ENCODE results near the gene PXDN.
"Not testable (repeated sequence)": the region's sequence is repeated elsewhere in the genome, so short reads cannot be mapped to it uniquely, and the experiment has no call there.

PXDN gene

DNA sequence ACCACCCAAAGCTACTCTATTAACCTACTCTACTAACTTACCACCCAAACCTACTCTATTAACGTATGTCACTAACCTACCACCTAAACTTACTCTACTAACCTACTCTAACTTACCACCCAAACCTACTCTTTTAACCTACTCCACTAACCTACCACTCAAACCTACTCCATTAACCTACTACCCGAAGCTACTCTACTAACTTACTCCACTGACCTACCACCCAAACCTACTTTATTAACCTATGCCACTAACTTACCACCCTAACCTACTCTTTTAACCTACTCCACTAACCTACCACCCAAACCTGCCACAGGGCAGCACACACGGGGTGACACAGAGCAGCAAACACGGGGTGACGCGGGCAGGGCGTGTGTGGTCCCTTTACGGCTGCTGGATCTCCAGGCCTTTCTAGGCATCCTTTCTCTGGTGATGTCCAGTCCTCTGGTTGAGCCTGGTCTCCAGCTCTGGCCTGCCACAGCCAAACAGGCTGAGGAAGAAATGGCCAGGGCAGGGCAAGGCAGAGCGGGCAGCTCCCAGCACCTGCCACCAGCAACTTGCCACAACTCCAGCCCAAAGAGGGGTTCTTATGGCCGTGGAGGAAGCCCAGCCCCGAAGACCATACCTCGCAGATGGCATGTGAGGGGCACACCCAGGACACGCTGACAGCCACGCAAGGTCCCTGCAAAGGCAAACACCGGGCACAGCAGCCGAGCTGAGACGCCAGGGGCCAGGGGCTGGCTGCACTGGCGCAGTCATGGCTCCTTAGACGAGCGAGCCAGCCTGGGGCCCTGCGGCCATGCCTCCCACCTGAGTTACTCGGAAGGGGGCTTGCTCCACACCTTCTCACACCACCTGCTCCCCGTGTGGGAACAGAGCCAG is 25.7 kb downstream of the PXDN start:
- no peak for DNase-seq

DNA sequence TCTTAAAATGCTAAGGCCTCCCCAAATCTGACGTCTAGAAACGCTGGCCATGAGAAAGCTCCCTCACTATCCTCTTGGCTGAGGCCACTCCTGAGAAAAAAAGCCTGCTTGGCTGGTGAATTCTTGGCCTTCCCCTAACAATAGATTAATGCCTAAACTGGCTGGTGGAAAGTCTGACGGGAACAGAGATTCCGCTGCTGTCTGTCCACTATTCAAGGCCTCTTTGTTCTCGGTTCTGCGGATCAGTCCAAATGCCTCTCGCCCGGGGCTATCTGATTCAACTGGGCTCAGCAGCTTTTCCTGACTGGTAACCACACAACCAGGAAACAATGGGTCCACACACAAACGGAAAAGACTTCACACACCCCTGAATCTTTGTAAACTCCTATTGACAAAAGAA is 27.2 kb downstream of the PXDN start:
- no peak for DNase-seq

DNA sequence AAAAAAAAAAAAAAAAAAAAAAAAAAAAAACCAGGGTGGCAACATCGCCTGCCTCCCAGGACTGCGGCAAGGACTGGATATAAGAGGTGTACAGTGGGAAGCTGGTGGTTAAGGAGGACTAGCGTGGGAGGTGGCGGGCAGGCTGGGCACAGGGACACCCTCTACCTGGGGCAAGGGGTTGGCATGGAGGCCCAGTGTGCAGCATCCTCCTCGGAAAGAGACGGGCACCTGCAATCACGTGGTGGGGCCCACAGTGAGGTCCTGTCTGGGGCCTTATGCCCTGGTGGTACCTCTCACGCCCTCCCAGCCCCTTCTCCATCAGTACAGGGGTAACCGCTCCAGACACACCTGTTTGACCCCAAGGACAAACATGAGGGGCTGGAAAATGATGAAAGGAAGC is 27.9 kb downstream of the PXDN start:
- no peak for DNase-seq

DNA sequence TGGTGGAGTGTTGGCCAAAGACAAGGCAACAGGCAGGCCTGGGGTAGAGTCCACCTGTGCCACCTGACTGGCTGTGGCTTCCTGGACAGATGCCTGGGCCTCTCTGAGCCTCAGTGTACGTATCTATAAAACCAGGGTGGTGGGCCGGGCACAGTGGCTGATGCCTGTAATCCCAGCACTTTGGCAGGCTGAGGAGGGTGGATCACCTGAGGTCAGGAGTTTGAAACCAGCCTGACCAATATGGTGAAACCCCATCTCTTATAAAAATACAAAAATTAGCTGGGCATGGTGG is 28.4 kb downstream of the PXDN start:
- DNase-seq, result not testable (repeated sequence)

DNA sequence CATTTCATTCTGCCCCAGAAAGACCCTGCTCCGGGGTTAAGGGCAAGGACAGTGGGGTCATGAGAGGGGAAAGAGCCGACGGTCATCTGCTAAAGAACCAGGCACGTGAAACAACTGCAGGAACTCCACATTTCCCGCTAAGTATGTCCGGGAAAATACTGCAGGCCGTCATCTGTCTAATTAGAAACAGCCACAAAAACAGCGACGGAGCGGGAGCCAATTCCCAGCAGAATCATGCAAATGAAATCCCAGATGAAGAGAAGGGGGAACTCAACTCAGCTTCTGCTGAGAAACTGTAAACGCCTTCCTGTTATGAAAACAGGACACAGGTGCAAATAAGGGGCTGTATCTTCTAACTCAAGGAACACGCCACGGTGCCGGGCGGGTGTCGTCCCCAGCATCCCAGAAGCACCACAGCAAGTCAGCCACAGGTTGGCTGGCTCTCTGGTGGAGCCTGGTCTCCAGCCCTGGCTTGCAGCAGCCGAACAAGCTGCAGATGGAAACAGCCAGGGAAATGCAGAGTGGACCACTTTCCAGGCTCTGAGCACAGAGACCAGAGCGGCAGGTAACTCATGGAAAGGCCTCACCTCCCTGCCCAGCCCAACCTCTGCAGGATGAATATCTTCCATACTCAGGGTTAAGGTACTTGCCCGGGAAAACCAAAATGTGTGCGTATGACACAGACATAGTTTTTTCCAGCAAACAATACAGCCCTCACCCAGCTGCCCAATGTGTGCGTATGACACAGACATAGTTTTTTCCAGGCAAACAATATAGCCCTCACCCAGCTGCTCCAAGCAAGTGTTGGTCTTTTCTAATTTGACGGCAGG is 28.9 kb downstream of the PXDN start:
- DNase-seq, result no peak

DNA sequence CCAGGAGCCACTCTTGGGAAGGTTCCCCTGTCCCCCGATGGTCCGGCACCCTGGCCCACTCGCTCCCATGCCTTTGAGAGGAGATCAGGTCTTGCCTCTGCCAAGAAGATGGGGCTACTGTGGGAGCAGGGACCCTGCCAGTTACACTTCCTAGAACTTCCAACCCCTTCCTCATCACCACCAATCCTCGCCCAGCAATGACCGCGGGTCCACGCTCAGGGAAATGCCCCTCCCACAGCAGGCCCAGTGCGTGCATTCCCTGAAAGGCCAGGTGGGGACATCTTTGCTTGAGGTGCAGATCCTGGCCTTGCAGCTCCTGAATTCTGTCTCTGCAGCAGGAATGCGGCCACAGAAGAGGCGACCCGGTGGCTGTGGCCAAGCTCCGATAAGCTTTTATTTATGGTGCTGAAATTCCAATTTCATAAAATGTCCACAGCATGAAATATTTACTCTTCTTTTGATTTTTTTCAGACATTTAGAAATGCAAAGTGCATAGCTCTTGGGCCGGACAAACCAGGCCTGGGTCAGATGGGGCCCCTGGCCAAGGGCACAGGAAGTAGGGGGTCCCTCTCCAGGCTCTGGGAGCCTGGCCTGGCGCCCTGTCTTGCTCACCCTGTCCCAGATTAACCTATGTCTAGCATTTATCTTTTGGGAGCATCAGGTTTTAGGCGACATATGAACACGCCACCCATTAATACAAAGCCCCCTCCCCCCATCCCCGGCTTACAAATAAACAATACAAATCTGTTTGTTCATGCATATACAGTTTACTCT is 29.8 kb downstream of the PXDN start:
- DNase-seq, result no peak

DNA sequence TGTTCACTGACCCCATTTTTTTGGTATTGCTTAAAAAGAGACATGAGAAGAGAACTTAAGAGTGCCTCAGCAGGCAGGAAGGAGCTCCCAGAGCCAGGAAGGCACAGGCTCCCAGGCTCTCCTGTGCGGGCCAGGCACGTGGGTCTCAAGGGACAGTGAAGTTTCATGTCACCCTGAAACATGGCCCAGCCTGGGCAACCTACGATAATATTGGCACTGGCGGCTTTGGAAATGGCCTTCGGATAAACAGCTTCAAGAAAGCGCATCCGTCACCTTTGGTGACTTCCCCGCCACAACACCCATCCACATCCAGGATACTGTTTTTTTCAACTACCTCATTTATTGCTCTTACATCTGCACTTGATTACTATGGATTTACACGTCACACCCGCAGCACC is 30.5 kb downstream of the PXDN start:
- DNase-seq, result no peak

DNA sequence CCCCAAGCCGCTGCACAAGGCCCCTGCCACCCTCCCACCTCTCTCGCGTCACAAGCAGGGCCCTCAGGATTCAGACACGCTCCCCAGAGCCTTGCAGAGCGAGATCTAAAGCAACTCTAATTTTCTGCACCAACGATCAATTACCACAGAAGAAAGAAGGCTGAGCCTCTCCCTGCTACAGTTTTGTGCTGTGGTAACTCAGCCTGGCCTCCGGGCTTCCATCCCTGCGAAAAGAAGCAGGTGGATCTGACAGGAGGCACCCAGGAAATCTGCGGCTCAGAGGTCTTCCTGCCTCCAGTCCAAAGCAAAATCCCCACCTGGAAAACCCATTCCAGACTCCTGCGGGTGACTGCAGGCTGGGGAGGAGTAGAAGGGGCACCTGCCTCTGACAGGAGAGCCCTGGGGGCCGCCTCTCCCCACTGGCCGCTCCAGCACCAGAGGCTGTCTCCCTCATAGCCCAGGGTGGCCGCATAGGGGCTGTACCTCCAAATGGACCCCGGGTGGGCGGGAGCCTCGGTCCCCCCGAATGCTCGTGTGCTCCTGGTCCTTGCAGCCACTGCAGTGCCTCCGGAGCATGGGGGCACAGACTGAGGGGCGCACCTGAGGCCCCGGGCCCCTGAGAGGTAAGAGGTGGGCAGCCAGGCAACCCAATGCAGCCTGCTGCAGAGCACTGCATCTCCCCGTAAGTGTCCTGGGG is 31.0 kb downstream of the PXDN start:
- DNase-seq, result no peak

DNA sequence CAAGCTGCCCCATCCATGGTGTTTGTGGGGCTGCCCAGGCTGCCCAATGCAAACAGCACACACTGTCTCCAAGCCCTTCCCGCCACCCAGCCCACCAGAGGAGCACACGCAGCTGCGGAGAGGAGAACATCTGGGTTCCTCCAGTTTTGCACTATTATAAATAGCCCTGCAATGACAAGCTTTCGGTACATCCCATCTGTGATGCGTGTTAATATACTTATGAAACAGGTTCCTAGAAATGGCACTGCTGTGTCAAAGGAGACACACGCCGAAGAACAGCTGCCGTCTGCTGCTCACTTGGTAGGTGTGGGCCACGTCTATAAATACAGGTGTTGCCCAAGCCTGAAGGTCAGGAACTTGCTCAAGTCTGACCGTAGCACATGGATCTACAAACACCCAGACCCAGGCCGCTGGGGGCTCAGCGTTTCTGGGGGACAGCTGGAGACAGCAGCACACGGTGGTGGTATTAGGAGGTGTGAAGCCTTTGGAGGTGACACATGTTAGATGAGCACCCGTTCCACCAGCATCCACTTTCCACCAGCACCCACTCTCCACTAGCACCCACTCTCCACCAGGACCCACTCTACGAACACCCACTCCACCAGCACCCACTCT is 34.3 kb downstream of the PXDN start:
- no peak for DNase-seq

DNA sequence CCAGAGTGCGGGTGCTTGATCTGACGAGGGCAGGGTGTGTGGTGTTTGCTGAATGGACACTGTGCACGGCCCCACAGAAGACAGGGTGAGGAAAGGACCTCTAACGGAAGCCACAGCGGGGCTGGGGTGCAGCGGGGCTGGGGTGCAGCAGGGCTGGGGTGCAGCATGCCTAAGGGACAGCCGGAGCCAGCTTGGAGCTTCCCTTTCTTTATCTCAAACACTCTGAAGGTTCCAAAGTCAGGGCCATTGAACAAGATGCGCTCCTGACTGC is 35.0 kb downstream of the PXDN start:
- DNase-seq, result no peak

DNA sequence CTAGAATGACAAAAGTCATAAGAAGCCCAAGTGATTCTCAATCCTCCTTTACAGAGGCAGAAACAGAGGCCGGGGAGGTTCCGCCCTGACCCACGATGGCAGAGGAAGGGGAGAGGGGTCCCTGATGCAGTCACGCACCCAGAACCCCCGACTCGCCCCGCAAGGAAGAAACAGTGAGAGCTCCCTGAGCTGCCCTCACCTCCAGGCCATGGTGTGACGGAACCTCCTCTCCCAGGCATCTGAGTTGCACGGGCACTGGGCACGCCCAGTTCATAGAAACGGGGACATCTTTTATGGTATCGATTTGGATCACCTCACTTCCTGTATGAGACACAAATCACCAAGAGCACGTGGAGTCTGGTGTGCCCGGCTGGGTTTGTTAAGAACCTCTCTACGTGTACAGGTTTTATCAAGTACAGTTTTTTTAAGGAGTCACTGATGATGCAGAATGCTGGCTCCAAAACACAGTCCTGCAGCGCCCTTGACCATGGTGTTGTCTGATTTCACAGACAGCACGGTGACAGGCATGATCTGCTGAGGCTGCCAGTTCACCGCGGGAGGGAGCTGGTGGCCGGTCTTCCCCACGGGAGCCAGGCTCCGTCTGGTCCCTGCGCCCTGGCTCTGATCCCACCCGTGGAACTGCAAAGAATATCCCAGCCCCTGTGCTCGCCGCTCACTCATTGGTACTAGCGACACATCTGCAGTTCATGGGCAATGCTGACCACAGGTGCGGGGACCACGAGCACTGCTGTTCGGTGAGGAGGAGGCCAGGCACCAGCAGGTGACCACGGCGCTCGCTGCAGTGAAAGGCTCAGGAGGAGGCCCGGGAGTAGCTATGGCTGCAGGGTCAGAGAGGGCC is 35.6 kb downstream of the PXDN start:
- DNase-seq, result no peak

DNA sequence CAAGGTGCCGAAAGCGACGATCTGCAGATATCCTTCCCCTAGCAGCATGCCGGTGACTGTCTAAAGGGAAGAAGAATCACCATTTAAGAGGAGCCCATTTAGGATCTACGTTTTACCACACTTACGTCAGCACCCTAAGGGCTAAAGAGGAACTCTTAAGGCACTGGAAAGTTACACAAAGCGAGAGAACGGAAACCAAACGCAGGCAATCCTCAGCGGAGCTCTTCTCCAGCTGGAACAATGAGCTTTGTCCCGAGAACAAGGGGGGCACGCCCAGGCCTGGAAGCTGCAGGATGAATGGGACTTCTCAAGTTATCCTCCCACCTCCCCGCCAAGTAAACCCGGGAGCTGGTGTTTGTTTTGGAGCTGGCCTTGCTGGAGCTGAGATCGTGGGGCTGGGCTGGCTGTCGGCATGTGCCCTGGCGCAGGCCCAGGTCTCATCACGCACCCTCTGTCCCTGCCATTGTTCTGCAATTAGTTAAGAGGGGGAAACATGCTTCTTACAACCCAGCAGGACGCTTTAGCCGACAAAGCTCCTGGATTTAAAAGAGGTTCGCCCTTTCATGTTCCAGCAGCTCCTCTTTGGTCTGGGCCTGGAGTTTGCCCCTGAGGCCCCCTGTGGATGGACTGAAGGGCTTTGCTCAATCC is 36.4 kb downstream of the PXDN start:
- DNase-seq, result no peak

DNA sequence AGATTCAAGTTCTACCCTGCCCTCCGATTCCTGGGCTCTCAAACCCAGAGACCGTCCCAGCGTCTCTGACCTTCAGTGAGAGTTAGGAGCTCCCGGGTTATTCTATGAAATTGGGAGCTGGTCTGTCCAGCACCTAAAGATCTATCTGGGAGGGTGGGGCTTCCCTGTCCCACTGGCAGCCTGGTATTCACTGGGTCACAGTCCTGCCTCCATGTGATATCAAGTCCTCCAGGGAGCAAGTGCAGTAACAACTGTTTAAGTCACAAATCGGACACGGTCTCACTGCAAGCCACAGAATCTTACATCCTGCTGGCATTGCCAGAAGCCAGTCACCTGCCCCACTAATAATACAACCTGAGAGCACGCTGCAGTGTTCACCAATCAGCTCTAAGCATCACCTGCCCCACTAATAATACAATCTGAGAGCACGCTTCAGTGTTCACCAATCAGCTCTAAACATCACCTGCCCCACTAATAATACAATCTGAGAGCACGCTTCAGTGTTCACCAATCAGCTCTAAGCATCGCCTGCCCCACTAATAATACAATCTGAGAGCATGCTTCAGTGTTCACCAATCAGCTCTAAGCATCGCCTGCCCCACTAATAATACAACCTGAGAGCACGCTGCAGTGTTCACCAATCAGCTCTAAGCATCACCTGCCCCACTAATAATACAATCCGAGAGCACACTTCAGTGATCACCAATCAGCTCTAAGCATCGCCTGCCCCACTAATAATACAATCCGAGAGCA is 38.0 kb downstream of the PXDN start:
- not testable (repeated sequence) for DNase-seq

DNA sequence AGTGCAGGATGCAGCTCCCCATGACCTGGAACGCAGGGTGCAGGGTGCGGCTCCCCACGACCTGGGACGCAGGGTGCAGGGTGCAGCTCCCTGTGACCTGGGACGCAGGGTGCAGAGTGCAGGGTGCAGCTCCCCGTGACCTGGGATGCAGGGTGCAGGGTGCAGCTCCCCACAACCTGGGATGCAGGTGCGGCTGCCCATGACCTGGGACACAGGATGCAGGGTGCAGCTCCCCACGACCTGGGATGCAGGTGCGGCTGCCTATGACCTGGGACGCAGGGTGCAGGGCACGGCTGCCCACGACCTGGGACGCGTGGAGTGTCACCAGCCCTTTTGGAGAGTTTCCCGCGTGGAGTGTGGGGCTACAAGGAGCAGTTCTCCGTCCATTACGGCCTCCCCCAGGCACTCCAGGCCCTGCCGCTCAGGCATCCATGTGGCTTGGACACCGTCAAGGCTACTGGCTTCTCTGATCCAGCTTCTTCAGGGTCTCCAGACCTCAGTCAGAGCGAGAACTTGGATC is 38.7 kb downstream of the PXDN start:
- no peak for DNase-seq

DNA sequence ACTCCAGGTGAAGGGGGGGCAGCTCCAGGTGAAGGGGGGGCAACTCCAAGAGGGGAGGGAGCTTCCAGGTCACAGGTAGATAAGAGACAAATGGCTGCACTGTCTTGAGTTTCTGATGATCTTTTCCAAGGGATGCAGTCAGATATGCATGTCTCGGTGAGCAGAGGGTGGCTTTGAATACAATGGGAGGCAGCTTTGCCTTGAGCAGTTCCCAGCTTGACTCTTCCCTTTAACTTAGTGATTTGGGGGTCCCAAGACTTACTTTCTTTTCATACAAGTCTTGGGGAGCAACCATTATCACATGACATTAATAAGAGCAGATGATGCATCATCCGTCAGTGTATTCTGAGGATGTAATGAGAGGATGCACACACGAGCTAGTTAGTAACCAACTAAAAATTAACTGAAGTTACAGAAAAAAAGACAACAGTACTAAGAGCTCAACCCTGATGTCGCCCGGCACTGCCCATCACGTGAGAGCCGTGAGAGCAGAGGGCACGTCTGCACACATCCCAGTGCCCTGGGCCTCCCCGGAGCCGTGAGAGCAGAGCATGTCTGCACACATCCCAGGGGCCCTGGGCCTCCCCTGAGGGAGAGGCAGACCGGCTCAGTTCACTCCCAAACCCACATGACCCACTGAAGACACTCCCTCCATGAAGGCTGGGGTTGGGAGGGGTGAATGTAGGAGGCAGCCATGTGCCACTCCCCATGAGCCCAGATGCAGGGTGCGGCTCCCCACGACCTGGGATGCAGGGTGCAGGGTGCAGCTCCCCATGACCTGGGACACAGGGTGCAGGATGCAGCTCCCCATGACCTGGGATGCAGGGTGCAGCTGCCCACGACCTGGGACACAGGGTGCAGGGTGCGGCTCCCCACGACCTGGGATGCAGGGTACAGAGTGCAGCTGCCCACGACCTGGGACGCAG is 39.4 kb downstream of the PXDN start:
- no peak for DNase-seq

DNA sequence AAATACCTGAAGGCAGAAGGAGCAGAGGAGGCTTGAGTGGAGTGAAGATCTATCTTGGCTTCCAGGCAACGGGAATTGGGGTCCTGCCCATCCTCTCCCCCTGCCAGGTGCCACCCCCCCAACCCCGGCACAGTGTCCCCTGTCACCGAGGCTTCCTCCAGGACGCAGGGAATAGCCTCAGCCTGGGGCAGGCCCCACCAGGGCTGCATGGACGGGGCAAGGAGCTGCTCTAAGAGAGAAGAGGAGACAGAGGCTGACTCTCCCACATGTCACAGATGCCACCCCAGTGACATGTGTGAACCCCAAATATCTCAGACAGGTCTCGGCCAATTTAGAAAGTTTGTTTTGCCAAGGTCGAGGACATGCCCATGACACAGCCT is 42.1 kb downstream of the PXDN start:
- DNase-seq, result no peak

DNA sequence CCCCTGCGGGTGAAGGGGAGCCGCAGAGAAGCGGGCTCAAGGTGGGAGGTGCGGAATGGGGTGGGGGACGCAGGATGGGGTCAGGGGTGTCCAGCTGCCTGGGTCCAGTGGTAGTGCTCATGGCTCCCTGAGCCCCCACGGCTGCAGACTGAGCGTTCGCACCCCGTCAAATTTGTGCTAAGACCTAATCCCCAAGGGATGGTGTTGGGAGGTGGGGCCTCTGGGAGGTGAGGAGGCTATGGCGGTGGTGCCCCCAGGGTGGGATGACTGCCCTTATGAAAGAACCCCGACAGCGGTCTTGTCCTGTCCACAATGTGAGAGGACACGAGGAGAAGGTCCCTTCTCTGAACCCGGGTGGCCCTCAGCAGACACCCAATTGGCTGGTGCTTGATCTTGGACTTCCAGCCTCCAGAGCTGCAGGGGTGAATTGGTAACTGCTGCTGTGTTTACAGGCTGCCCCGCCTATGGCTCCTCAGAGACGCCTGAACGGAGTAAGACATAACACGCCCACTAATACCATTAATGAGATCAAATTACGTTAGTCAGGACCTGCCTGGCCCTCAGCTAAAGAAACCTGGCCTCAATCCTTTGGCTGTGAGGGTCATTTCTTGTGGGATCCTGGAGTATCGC is 42.6 kb downstream of the PXDN start:
- DNase-seq, result no peak

DNA sequence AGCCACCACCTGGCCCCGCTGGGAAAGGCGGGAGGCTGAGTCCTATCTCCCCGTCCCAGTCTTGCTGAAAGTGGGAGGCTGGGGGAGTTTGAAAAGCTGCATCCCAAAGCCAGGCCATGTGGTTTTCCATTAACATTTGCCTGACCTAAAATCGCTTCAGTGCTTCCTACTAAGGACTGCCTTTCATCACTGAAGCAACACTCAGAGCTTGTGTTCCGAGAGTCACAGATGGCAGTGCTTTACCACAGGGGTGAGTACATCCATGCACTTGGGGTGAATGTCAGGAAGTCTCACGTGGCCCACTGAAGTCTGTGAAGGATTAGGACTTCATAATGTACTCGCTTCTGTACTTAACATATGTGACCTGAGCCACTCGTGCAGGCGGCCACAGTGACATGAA is 43.3 kb downstream of the PXDN start:
- DNase-seq, result no peak

DNA sequence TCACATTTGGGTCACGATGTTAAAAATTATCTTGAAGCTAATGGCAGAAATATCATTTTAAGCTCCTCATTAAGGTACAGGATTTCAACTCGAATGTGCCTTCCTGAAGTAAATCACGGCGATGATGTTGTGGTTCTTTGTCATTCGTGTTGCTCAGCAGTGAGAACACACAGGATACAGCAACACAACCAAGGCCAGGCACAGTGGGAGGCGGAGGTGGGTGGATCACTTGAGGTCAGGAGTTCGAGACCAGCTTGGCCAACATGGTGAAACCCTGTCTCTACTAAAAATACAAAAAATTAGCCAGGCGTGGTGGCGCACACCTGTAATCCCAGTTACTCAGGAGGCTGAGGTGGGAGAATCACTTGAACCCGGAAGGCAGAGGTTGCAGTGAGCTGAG is 43.9 kb downstream of the PXDN start:
- not testable (repeated sequence) for DNase-seq

Data from NK-92 treated with Interleukin-12 subunit alpha and Interleukin-12 subunit beta, amount 100 ng/mL, for 24 hours (cell line).